NCI-H128 (cell line): ENCODE results near the gene CCER1.

Experiments
- DNase-seq: peaks from one replicate; lab custom pipeline; 2025; ENCODE audit not compliant: unreplicated experiment; lab: John Stamatoyannopoulos, UW

The CCER1 gene

GRCh38 chr12:90969346-90969745 is 14.4 kb upstream of the CCER1 start:
- DNase-seq, result no peak

- DNase-seq, result no peak
These were observed 10.2 kb upstream of the CCER1 start for GRCh38 chr12:90965204-90965603.

- DNase-seq, result no peak
These were observed 9.6 kb upstream of the CCER1 start for GRCh38 chr12:90964616-90965015.

- DNase-seq, result no peak
These were observed 9.0 kb upstream of the CCER1 start for GRCh38 chr12:90963946-90964345.

DNA sequence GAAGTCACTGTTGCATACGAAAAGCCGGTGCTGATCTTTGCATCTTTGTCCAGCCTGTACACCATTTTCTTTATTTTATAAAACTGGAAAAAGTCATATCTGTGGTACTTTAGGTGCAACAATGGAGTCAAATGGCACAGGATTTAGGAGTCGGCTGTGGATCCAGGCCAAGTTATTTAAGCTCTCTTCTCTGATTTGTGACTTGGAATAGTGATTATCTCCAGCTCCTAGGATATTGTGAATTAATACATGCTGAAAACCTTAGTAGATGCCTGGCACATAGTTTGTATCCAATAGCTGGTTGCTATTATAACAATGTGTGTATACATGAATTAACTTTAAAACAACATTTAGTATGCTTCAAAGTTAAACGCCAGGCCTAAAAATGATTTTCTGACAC is 6.2 kb upstream of the CCER1 start:
- no peak for DNase-seq

GRCh38 chr12:90959538-90960139 is 4.7 kb upstream of the CCER1 start:
- DNase-seq, result peak; percentile 26

DNA sequence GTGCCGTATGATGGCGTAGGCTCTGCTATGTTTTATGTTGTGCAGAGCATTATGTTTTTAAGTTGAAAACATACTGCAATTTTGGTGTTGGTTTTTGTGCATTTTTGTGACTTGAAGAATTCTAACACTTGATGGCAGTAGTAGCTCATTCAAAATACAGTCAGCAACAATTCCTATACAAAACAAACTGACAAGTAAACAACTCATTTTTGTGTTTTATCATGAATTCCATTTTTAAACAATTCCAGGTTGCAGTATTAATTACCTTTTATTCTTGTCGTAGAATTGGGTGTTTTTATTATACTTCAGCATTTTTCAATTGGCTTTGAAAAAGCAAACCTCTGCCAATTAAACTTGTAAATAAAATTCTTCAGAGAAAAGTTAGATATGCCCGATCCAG is 4.1 kb upstream of the CCER1 start:
- DNase-seq, result no peak

- DNase-seq, result no peak
These were observed 3.4 kb upstream of the CCER1 start for GRCh38 chr12:90958347-90958746.

DNA sequence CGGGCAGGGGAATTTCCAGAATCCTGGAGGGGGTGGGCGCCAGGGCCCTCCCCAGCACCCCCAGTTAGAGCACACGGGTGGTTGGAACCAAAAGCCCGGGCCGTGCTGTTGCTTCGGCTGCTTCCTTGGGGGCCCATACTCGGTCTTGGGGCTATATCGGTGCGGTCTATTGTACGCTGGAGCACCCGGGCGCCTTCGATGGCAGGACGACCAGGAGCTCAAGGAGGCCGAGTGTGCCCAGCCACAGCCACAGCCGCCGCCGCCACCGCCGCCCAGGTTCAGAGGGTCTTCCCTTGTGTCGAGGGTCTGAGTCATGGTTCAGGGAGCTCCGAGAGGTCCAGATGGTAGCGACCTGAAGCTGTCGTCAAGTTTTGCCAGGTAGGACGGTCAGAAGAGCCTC is 548 bp downstream of the CCER1 start:
- DNase-seq, result no peak

DNA sequence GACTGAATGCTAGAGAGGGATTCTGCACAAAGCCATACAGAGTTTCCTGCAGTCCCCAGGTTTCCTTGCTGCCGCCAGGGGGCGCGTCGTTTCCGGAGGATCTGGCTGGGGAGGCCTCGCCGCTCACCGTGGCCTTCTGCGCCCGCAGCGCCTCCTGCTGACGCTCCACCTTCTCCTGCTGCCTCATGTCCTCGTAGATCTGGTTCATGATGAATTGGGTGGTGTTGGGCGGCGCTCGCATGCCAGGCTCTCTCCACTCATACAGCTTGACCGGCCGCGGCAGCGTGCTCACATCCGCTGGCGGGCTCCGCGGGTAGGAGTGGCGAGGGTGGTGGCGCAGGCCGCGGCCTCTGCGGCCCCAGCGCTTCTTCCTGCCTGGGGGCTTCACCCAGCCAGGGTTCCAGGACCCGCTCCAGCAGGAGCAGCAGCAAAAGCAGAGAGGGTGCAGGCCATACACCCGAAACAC is 987 bp downstream of the CCER1 start:
- no peak for DNase-seq

DNA sequence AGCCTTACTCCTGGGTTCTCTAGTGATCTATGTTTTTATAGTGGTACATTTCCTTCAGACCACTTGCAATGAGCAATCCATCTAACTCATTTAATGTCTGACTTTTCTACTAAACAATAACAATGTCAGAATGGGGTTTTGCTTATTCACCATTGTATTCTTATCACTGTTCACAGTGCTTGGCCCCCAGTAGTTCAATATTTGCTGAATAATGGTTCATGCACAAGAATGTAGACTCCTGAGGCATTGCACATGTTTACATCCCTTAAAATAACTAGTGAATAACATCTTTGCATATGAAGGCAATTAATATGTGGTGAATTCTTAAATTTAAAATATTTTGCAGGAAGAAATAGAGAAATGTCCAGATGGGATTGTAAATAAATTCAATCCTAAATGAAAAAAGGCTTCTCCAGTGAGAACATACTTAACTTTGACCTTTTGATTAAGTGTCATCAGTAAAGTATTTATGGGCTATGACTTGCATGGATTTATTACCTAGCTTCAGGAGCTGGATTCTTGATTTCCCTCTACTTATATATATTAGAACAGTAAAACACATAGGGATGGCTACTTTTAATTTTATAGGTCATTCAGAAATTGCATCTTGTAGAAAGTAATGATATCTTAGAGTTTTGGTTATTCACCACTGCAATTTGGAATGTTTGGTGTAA is 3.4 kb downstream of the CCER1 start:
- no peak for DNase-seq

DNA sequence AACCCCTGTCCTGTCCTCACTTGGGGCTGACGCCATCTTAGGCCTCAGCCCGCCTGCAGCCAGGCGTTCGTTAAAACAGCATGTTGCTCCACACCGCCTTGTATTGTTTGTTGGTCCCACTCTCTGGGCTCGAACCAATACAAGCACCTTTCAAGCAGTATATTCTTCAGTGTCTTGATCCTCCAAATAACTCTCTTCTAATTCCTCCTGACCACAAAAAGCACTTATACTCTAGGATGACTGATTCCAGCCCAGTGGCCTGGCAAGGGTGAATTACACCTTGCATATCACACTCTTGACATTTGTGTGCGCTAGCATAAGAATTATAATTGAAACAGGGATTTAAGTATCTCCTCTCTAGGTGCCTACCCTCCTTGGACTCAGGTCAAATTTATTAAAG is 7.1 kb downstream of the CCER1 start:
- DNase-seq, result no peak

- DNase-seq, result no peak
These were observed 9.8 kb downstream of the CCER1 start for GRCh38 chr12:90945070-90945649.

DNA sequence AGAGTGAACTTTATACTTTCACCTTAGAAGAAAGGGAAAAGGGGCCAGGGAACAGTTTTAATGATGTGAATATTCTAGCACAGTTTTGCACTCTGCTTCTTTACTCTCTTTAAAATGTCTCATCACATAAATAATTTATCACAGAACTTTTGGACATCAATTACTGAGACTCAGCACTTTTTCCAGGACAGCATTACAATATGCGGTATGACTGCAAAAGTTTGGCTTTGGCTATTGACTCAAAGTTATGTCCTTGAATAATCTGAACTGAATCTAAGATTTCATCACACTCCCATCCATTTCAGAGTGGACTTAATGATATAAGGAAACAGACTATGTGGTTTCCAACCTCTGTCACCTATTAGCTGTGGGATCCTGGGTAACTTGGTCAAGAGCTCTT is 11.7 kb downstream of the CCER1 start:
- no peak for DNase-seq

- no peak for DNase-seq
These were observed 14.0 kb downstream of the CCER1 start for GRCh38 chr12:90940872-90941499.

DNA sequence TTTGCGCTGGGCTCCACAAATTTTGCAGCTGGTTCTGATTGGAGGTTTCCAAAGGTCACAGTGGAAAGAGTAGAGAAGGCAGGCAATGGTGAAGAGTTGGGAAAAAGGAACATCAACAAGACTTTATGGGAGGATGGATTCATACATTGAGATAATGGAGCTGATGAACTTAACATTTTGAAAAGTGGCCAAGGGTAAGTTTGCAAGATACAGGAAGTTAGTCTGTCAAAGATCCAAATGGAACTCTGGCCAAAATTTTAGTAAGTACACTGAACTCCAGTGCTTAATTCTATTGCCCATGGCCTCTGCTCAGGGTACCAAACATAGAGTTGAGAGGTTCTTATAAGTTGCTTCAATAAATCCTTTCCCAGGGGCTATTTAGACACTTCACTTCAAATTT is 15.6 kb downstream of the CCER1 start:
- DNase-seq, result no peak

DNA sequence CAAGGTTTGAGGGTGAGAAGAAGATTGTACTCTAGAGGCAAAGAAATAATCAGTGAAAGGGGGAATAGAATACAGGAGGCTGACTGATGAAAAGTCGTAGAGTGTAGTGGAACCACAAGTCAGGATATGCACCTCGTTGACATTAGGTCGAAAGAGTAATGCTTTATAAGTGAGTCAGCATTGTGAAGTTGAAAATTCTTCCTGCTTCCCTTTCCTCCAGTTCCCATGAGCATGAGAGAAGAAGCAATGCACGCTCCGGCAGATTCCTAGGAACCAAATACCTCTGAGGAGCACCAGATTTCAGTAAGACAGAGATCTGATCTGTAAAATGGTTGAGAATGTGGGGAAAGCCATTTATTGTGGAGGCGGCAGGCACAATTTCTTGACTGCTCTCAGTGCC is 16.5 kb downstream of the CCER1 start:
- no peak for DNase-seq

DNA sequence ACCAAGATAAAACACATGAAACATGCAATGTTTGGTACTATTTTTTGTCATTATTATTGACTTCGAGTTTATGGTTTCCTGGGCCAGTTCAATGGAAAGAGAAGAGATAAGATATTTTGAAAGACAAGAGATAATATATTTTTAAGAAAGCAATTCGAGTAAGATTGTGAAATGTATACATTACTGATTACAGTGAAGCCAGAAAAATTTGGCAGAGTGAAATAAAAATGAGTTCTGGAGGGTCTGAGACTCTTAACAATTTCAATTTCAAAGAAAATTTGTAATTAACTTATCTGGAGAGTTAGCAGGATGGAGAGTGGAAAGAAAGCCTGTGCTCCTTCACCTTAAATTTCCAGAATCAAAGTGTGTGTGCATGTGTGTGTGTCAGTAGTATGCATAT is 17.3 kb downstream of the CCER1 start:
- DNase-seq, result no peak

GRCh38 chr12:90936230-90937005 is 18.6 kb downstream of the CCER1 start:
- no peak for DNase-seq

DNA sequence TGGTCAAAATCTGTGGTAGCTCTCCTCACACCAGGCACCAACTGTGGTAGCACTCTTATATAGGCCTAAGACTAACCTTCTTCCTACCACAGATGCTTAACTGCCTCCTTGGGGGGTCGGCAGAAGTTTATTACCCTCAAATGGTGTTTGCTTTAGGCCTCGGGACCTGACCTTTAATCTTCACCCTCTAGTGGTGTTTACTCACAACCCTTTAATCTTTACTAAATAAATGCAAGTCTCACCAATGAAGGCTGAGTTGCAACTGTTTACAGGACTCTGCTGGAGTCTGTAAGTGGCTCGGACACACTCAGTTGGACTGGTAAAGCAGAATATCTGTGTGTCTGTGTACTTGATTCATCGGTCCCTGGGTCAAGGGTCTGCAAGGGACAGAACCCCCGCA is 29.4 kb downstream of the CCER1 start:
- no peak for DNase-seq

DNA sequence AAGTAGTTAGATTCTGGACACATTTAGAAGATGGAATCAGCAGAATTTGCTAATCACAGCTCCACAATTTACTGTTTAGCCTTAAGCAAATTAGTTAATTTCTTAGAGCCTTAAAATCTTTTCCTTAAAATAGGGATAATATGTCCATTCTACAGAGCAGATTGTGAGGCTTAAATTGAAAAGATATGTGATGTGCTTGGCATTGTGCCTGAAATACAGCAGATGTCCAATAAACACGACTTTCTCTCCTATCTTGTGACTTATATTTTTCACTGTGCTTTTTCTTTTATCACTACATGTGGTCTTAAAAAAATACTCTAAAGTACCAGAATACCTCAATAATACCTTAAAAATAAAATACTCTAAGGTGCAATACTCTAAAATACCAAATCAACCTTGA is 30.6 kb downstream of the CCER1 start:
- no peak for DNase-seq
